HCT116 (cell line): Measurements from ENCODE around the gene IZUMO4. TPM values are rescaled to one million over a fixed set of nuclear protein-coding genes. Genes with fewer than 3 reads are reported as not detected.

Experiments
- ATAC-seq: fragments of 200-7000 bp; cut with Tn5 transposase; 2 replicates; pipeline ENCODE4 v1.9.1; 2020; ENCODE audit warnings: mild to moderate bottlenecking, moderate library complexity
- BruUV-seq: library from RNA; stranded (reverse); fragments of 400-500 nt; replicated peaks from 2 replicates; lab custom pipeline; 2021; lab: Mats Ljungman, UMichigan
- CTCF ChIA-PET: fragments of 300-600 bp; sonication (Branson Sonifier 250); formaldehyde crosslinking; loops from one replicate; lab custom pipeline; 2021; ENCODE audit warnings: antibody characterized with exemption; lab: Charles Lee
- POLR2A ChIA-PET: fragments of 300-600, 350-600 bp; sonication (Branson Sonifier 250); formaldehyde crosslinking; loops from one replicate; lab custom pipeline; 2021; ENCODE audit warnings: antibody characterized with exemption; lab: Charles Lee
- RAD21 ChIA-PET, 2 experiments: fragments of 300-600 bp; sonication (Branson Sonifier 250); formaldehyde crosslinking; loops; one replicate each; lab custom pipeline; 2023; ENCODE audit warnings: low total read pairs in 2 of 2; ENCODE audit not compliant: uncharacterized antibody in 2 of 2, unreplicated experiment in 2 of 2, low non-redundant PET in 1 of 2; lab: Charles Lee
- DNase-seq: peaks from one replicate; pipeline ENCODE4 v3.0.0-alpha.2; 2010; ENCODE audit warnings: low read depth, low spot score
- H2AFZ ChIP-seq: fragments of 200-600 bp; shearing (Covaris generic), sonication (generic); 2 replicates; pipeline ENCODE4 v1.6.1; 2017; ENCODE audit warnings: low read depth, mixed run types, mixed read lengths, antibody characterized with exemption, low read length; ENCODE audit not compliant: poor library complexity, severe bottlenecking
- H3K27ac ChIP-seq: 2 replicates; pipeline ENCODE4 v1.5.1; 2012; ENCODE audit warnings: low read depth, low read length
- H3K27me3 ChIP-seq: fragments of 200-600 bp; sonication (generic); 2 replicates; pipeline ENCODE4 v1.6.1; 2016; ENCODE audit warnings: mixed run types, low read length, mixed read lengths; ENCODE audit not compliant: insufficient read depth
- H3K36me3 ChIP-seq, 2 experiments: fragments of 200-500 bp in 1 of 2; fragments of 200-600 bp in 1 of 2; sonication (Bioruptor generic) in 1 of 2; sonication (generic) in 1 of 2; 2 replicates each; pipeline versions ENCODE4 v1.5.1 to v1.6.1; 2014 to 2016; ENCODE audit warnings: low read length in 2 of 2, inconsistent platforms in 1 of 2, mixed read lengths in 1 of 2, mixed run types in 1 of 2; ENCODE audit not compliant: insufficient read depth in 2 of 2, control insufficient read depth in 1 of 2
- H3K4me1 ChIP-seq, 2 experiments: fragments of 200-600 bp in 1 of 2; sonication (generic) in 1 of 2; 2 replicates each; pipeline versions ENCODE4 v1.5.1 to v1.6.1; 2012 to 2017; ENCODE audit warnings: low read length in 2 of 2, inconsistent platforms in 1 of 2, mild to moderate bottlenecking in 1 of 2, mixed read lengths in 1 of 2, mixed run types in 1 of 2, moderate library complexity in 1 of 2; ENCODE audit not compliant: insufficient read depth in 2 of 2, control insufficient read depth in 1 of 2
- H3K4me2 ChIP-seq: fragments of 200-600 bp; sonication (generic); 2 replicates; pipeline ENCODE4 v1.6.1; 2017; ENCODE audit warnings: mixed run types, low read length, mixed read lengths
- H3K4me3 ChIP-seq, 2 experiments: fragments of 200-600 bp in 1 of 2; sonication (generic) in 1 of 2; replicated peaks in 1 of 2; 2 replicates each; pipeline ENCODE4 v1.5.1; 2011 to 2016; ENCODE audit warnings: low read length in 2 of 2, control low read depth in 1 of 2, low read depth in 1 of 2, mild to moderate bottlenecking in 1 of 2, mixed read lengths in 1 of 2, mixed run types in 1 of 2
- H3K79me2 ChIP-seq: fragments of 200-600 bp; sonication (generic); 2 replicates; pipeline ENCODE4 v1.6.1; 2017; ENCODE audit warnings: mild to moderate bottlenecking, mixed run types, low read length, moderate library complexity, mixed read lengths; ENCODE audit not compliant: insufficient read depth
- H3K9ac ChIP-seq: fragments of 200-600 bp; sonication (generic); 2 replicates; pipeline ENCODE4 v1.6.1; 2016; ENCODE audit warnings: low read length, mixed read lengths
- H3K9me2 ChIP-seq: fragments of 200-600 bp; sonication (generic), shearing (Covaris generic); 2 replicates; pipeline ENCODE4 v1.6.1; 2017; ENCODE audit warnings: mixed run types, mild to moderate bottlenecking, moderate library complexity; ENCODE audit not compliant: insufficient read depth
- H3K9me3 ChIP-seq, 2 experiments: fragments of 200-500 bp in 1 of 2; fragments of 200-600 bp in 1 of 2; sonication (Bioruptor generic) in 1 of 2; sonication (generic) in 1 of 2; 2 replicates each; pipeline ENCODE4 v1.6.1; 2014 to 2017; ENCODE audit warnings: low read length in 2 of 2, mixed read lengths in 2 of 2, inconsistent platforms in 1 of 2, low read depth in 1 of 2, mild to moderate bottlenecking in 1 of 2, mixed run types in 1 of 2, moderate library complexity in 1 of 2; ENCODE audit not compliant: control insufficient read depth in 1 of 2, insufficient read depth in 1 of 2
- H4K20me1 ChIP-seq: fragments of 200-600 bp; sonication (generic), shearing (Covaris generic); 2 replicates; pipeline ENCODE4 v1.6.1; 2017; ENCODE audit warnings: mixed run types, mild to moderate bottlenecking, moderate library complexity; ENCODE audit not compliant: insufficient read depth
- ATF3 ChIP-seq: IDR thresholded peaks from 2 replicates; pipeline ENCODE4 v1.6.1; 2012
- CTCF ChIP-seq, 3 experiments: fragments of 200-600 bp in 1 of 3; sonication (generic) in 1 of 3; IDR thresholded peaks in 2 of 3; conservative IDR thresholded peaks in 1 of 3; 2 replicates each; pipeline ENCODE4 v1.5.1; 2012 to 2017; ENCODE audit warnings: low read depth in 2 of 3, low read length in 2 of 3, antibody characterized with exemption in 1 of 3, borderline replicate concordance in 1 of 3, control low read depth in 1 of 3, mild to moderate bottlenecking in 1 of 3, mixed read lengths in 1 of 3, mixed run types in 1 of 3, moderate library complexity in 1 of 3; ENCODE audit not compliant: insufficient read depth in 1 of 3
- MAX ChIP-seq: IDR thresholded peaks from 2 replicates; pipeline ENCODE4 v1.6.1; 2012
- REST ChIP-seq: IDR thresholded peaks from 2 replicates; pipeline ENCODE4 v1.6.1; 2012; ENCODE audit warnings: low read depth
- SIN3A ChIP-seq: IDR thresholded peaks from 2 replicates; pipeline ENCODE4 v1.6.1; 2012; ENCODE audit warnings: low read depth
- SP1 ChIP-seq: IDR thresholded peaks from 2 replicates; pipeline ENCODE4 v1.6.1; 2012; ENCODE audit warnings: low read depth
- TCF7L2 ChIP-seq: IDR thresholded peaks from 2 replicates; pipeline ENCODE4 v1.7.0; 2011; ENCODE audit warnings: borderline replicate concordance, inconsistent platforms; ENCODE audit not compliant: insufficient read depth, insufficient read length; ENCODE audit errors: extremely low read depth
- ZBTB33 ChIP-seq: IDR thresholded peaks from 2 replicates; pipeline ENCODE4 v1.6.1; 2011; ENCODE audit warnings: mild to moderate bottlenecking, low read length, moderate library complexity; ENCODE audit not compliant: insufficient replicate concordance; ENCODE audit errors: extremely low read depth
- intact Hi-C: fragments of 100-400 bp; cut with micrococcal nuclease; formaldehyde crosslinking; loops from 2 replicates; pipeline ENCODE4 v1.10.0; 2022
- total RNA-seq: library from RNA; stranded (reverse); gene quantifications from one replicate; pipeline ENCODE4 v1.2.1, GENCODE V29; 2021; ENCODE audit not compliant: unreplicated experiment

The IZUMO4 gene
- total RNA-seq, 1 experiment from 2014 or later, result 6.1 TPM

DNA sequence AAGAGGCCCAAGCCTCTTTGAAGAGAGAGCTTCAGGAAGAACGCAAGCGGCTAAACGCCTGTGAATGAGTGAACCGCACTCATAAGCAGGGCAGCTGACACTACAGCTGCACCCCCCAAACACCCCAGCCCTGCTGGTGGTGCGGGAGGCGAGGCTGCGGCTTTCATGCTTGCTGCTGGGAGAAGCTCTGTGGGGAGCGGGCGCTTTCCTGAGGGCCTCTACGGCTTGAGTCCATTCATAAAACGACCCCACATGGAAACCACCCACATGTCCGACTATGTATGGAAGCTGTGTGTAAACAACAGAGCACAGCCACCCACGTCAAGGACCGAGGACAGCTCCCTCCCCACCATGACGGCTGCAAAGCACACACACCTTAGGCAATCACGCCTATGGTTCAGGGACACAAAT is 49.1 kb downstream of the IZUMO4 start:
- no peak overlapping the region for H2AFZ ChIP-seq
- no peaks in the 10 kb centered on the region; the same call in 1 of the 2 replicates for H4K20me1 ChIP-seq
- ATAC-seq, result no peak
- BruUV-seq, result no TSS peak
- H3K4me1 ChIP-seq, result peaks cover 11 to 12% of the 10 kb centered on the region in 2 experiments; a peak in 3 of 4 replicates
- H3K4me2 ChIP-seq, result no peak overlapping the region
- intact Hi-C loops, result no loop called here
- TF ChIP-seq SIN3A, result no peak
- TF ChIP-seq TCF7L2, result no peak
- no peak for TF ChIP-seq MAX
- no peak for TF ChIP-seq CTCF (IDR thresholded peaks at IDR 0.05 in 2 of 3, conservative IDR thresholded peaks at IDR 0.05 in 1 of 3; ENCODE audit: borderline replicate concordance in 1 of 3, insufficient read depth in 1 of 3, low read depth in 2 of 3, low read length in 2 of 3)
- no peak for TF ChIP-seq ATF3
- TF ChIP-seq SP1, result no peak
- TF ChIP-seq REST, result no peak
- no peak for TF ChIP-seq ZBTB33
- no peaks in the 10 kb centered on the region for H3K9me3 ChIP-seq
- ChIA-PET RAD21 (no interaction called here), POLR2A (no interaction called here), CTCF (no interaction called here)
- peaks cover 2 to 6% of the 10 kb centered on the region in 2 experiments; a peak in 2 of 4 replicates for H3K36me3 ChIP-seq
- H3K27me3 ChIP-seq, result no peaks in the 10 kb centered on the region
- H3K9me2 ChIP-seq, result no peaks in the 10 kb centered on the region
- no peak overlapping the region for H3K9ac ChIP-seq
- H3K4me3 ChIP-seq, result no peak overlapping the region
- DNase-seq, result no peak
- peaks cover 99% of the 10 kb centered on the region for H3K79me2 ChIP-seq
- peak overlapping the region; percentile 18; the same call in 1 of the 2 replicates for H3K27ac ChIP-seq
